Type B pancreatic cell (in vitro differentiated cells): Measurements from ENCODE around the gene NCOA1. TPM values are rescaled to one million over a fixed set of nuclear protein-coding genes. Genes with fewer than 3 reads are reported as not detected.

Experiments
- DNase-seq: peaks from one replicate; pipeline ENCODE4 v3.0.0; 2021; ENCODE audit warnings: mixed read lengths; ENCODE audit not compliant: unreplicated experiment; ENCODE audit errors: extremely low spot score
- H3K27ac Mint-ChIP-seq: 2 replicates; pipeline ENCODE4 v1.8.0; 2021; ENCODE audit warnings: mild to moderate bottlenecking, mixed read lengths
- H3K27me3 Mint-ChIP-seq: 2 replicates; pipeline ENCODE4 v1.8.0; 2021; ENCODE audit warnings: mixed read lengths
- H3K36me3 Mint-ChIP-seq: 2 replicates; pipeline ENCODE4 v1.8.0; 2021; ENCODE audit warnings: mixed read lengths
- H3K4me1 Mint-ChIP-seq: one replicate; pipeline ENCODE4 v1.8.0; 2021; ENCODE audit warnings: mixed read lengths; ENCODE audit not compliant: unreplicated experiment
- H3K4me3 Mint-ChIP-seq: 2 replicates; pipeline ENCODE4 v1.8.0; 2021; ENCODE audit warnings: mild to moderate bottlenecking, mixed read lengths
- H3K9me3 Mint-ChIP-seq: 2 replicates; pipeline ENCODE4 v1.8.0; 2021; ENCODE audit warnings: mixed read lengths
- CTCF ChIP-seq: fragments of 200-600 bp; sonication (generic); conservative IDR thresholded peaks from 2 replicates; pipeline ENCODE4 v1.5.0; 2021; ENCODE audit warnings: antibody characterized with exemption, mild to moderate bottlenecking
- total RNA-seq: library from RNA; stranded (reverse); gene quantifications from 2 replicates; pipeline ENCODE4 v1.2.1, GENCODE V29; 2021; ENCODE audit warnings: low replicate concordance

The NCOA1 gene
- total RNA-seq, 1 donor from 2014 or later = 23.8 TPM

- Mint-ChIP-seq H3K36me3 (peaks cover 22% of the 10 kb centered on the region), H3K27me3 (no peaks in the 10 kb centered on the region), H3K4me3 (no peak overlapping the region), H3K4me1 (no peaks in the 10 kb centered on the region), H3K9me3 (no peaks in the 10 kb centered on the region), H3K27ac (no peak overlapping the region)
- DNase-seq = no peak
- no peak for TF ChIP-seq CTCF
These were observed 221.2 kb downstream of the NCOA1 start for GRCh38 chr2:24712296-24712695.

- Mint-ChIP-seq H3K9me3 (no peaks in the 10 kb centered on the region), H3K36me3 (peaks cover 18% of the 10 kb centered on the region)
- TF ChIP-seq CTCF = no peak
These were observed 226.4 kb downstream of the NCOA1 start for GRCh38 chr2:24717263-24717951.

DNA sequence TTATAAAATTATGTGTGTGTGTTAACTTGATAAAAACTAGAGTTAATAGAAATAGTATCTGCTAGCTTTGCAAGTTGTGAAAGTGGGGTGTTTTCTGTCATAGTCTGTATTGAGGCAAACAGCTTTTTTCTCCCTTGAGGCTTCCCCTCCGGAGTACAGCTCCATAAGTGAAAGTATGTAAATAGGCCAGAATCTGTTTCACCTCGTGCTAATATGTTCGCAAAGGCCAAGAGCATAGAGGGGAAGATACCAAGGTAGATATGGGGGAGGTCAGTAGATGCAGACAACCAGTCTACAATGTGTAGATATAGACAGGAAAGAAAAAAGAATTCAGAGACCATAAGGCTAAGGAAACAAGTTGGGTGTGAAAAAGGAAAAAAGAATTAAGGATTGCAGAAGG is 229.3 kb downstream of the NCOA1 start:
- Mint-ChIP-seq H3K27me3 (no peaks in the 10 kb centered on the region), H3K4me3 (no peak overlapping the region), H3K9me3 (no peaks in the 10 kb centered on the region), H3K36me3 (peaks cover 11% of the 10 kb centered on the region), H3K27ac (no peak overlapping the region), H3K4me1 (no peaks in the 10 kb centered on the region)
- no peak for TF ChIP-seq CTCF
- no peak for DNase-seq

More at GRCh38 chr2:24717263-24717951, 226.4 kb downstream of the NCOA1 start:
- no peaks in the 10 kb centered on the region for H3K27me3 Mint-ChIP-seq
- H3K4me3 Mint-ChIP-seq = no peak overlapping the region
- H3K4me1 Mint-ChIP-seq = no peaks in the 10 kb centered on the region
- H3K27ac Mint-ChIP-seq = no peak overlapping the region
- no peak for DNase-seq

DNA sequence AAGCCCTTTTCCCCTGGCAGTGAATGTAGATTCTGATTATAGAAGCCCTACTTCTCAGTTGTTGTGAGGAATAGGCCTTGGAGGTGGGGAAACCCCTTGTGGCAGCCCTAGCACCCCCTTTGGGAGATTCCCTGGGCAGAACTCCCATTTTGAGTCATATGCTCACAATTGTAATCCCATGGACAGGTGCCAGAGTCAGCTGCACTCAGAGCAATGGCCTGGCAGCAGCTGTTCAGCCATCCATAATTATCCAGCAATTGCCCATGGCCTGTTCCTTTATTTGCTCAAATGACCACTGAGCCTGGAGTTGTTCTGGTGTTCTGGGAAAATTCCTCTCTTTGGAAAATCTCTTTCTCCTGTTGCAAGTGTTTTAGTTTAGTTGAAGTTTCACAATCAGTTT is 230.4 kb downstream of the NCOA1 start:
- Mint-ChIP-seq H3K27ac (no peak overlapping the region), H3K4me1 (no peaks in the 10 kb centered on the region), H3K36me3 (peaks cover 10% of the 10 kb centered on the region), H3K9me3 (no peaks in the 10 kb centered on the region), H3K4me3 (no peak overlapping the region), H3K27me3 (no peaks in the 10 kb centered on the region)
- DNase-seq = no peak
- no peak for TF ChIP-seq CTCF

DNA sequence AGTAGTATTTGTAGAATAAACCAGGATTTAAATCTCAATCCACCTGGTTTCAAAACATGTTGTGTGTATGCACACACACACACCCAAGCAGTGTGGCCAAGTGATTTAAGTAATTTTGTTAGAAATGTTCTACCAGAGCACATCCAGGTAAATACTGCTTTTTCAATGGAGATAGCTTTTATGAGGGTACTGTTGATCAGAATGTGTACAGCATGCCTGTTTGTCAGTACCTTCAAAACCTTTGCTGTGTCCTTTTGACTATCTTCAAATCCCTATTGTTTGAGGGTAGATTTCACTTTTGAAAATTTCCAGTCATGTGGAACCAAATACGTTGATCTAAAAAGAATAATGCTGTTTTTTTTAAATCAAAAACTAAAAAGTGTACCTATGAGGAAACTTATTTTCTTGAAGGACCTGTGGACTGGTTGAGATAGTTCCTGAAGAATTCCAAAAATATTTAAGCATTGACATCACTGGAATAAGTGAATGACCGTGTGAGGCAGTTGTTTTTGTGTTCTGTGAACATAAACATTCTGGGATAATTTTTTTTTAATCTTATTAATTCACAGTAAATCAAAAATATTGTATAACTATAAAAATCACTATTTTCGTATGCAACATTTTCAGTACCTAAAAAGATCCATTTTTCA is 231.2 kb downstream of the NCOA1 start:
- Mint-ChIP-seq H3K4me3 (no peak overlapping the region), H3K27me3 (no peaks in the 10 kb centered on the region), H3K9me3 (no peaks in the 10 kb centered on the region), H3K36me3 (peaks cover 3% of the 10 kb centered on the region), H3K4me1 (no peaks in the 10 kb centered on the region), H3K27ac (no peak overlapping the region)
- no peak for DNase-seq
- TF ChIP-seq CTCF = no peak
